ENCODE measurements around the gene RREB1.

RREB1 gene

DNA sequence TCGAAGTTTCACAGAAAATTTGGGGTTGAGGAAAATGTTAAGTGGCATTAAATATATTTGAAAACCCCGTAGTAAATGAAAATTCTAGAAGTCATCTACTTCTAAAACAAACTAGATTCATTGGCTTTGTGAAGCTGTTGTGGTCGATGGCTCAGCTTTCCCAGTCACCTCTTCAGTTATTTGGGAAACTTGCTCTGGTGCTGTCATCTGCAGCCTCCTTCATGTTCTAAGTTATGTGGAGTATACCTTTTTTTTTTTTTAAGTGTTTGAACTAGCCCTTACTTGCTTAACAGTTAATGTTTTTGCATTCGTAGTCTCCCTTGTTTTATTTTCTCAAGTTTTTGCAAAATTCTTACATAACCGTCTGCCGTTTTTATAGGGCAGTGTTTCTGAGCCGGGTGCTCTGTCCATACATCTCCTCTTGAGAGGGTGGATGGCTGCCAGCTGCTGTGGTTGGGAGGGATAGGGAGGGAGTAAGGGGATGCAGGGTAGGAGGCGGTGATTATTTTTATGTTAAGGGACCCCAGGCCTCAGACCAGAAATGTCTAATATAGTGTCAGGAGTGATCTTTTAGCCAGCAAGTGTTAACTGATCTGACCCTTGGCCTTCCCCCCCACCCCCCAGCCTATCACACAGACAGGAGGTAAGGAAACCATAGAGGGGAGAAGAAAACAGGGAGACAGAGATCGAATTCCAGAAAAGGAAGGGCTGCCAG lies 7.1 kb downstream of the RREB1 start:
- DNase-seq (ENCODE audit: low read depth in 1 of 2, low spot score in 1 of 2), result no peak
- peak overlapping the region; percentile 95 for H3K27ac ChIP-seq (replicated peaks)
- no peaks in the 10 kb centered on the region for H3K27me3 ChIP-seq (ENCODE audit: insufficient read depth, poor library complexity, severe bottlenecking)
- H3K4me3 ChIP-seq (replicated peaks; ENCODE audit: insufficient read depth, low read length), result no peak overlapping the region; the same call in 1 of the 2 replicates
- TF ChIP-seq POLR2AphosphoS5 (IDR thresholded peaks at IDR 0.05; ENCODE audit: low read depth), result no peak
- TF ChIP-seq SPI1 (IDR thresholded peaks at IDR 0.05; ENCODE audit: borderline replicate concordance, low read depth), result no peak
- TF ChIP-seq GABPA (IDR thresholded peaks at IDR 0.05; ENCODE audit: low read depth), result no peak
- TF ChIP-seq, protein P1, sequence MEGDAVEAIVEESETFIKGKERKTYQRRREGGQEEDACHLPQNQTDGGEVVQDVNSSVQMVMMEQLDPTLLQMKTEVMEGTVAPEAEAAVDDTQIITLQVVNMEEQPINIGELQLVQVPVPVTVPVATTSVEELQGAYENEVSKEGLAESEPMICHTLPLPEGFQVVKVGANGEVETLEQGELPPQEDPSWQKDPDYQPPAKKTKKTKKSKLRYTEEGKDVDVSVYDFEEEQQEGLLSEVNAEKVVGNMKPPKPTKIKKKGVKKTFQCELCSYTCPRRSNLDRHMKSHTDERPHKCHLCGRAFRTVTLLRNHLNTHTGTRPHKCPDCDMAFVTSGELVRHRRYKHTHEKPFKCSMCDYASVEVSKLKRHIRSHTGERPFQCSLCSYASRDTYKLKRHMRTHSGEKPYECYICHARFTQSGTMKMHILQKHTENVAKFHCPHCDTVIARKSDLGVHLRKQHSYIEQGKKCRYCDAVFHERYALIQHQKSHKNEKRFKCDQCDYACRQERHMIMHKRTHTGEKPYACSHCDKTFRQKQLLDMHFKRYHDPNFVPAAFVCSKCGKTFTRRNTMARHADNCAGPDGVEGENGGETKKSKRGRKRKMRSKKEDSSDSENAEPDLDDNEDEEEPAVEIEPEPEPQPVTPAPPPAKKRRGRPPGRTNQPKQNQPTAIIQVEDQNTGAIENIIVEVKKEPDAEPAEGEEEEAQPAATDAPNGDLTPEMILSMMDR (IDR thresholded peaks at IDR 0.05; ENCODE audit: insufficient read depth, low read length), result no peak
- TF ChIP-seq, protein P2, sequence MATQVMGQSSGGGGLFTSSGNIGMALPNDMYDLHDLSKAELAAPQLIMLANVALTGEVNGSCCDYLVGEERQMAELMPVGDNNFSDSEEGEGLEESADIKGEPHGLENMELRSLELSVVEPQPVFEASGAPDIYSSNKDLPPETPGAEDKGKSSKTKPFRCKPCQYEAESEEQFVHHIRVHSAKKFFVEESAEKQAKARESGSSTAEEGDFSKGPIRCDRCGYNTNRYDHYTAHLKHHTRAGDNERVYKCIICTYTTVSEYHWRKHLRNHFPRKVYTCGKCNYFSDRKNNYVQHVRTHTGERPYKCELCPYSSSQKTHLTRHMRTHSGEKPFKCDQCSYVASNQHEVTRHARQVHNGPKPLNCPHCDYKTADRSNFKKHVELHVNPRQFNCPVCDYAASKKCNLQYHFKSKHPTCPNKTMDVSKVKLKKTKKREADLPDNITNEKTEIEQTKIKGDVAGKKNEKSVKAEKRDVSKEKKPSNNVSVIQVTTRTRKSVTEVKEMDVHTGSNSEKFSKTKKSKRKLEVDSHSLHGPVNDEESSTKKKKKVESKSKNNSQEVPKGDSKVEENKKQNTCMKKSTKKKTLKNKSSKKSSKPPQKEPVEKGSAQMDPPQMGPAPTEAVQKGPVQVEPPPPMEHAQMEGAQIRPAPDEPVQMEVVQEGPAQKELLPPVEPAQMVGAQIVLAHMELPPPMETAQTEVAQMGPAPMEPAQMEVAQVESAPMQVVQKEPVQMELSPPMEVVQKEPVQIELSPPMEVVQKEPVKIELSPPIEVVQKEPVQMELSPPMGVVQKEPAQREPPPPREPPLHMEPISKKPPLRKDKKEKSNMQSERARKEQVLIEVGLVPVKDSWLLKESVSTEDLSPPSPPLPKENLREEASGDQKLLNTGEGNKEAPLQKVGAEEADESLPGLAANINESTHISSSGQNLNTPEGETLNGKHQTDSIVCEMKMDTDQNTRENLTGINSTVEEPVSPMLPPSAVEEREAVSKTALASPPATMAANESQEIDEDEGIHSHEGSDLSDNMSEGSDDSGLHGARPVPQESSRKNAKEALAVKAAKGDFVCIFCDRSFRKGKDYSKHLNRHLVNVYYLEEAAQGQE (IDR thresholded peaks at IDR 0.05; ENCODE audit: insufficient replicate concordance, low read depth), result no peak

DNA sequence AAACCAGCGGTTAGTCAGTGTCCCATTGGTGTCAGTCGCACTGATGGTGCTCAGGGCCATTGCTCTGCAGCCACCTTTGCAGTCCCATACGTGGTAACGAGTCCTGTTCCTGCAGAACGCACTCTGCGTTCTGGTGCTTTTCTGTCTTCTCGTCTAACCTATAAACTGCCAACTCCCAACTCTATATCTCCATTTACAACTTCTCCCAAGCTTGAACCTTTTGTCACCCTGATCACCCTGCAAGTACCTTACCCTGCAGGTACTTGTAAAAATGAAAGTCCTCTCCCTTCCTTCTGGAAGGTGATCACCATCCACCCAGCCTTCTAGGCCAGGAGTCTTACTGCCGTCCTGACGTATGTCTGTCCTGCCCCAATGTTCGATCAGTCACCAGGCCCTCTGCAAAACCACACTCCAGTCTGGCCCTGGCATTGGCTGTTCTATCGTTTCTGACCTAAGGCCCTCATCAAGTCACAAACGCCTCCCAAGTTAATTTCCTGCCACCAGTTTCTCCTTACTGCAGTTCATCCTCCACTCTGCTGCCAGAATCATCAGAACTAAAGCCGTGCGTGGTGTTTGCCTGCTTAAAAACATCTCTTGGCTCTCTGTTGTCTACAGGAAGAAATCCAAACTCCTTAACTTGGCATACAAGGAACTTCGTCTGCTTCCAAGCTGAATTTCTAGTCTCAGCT lies 7.9 kb downstream of the RREB1 start:
- TF ChIP-seq, protein P2 (IDR thresholded peaks at IDR 0.05; ENCODE audit: insufficient replicate concordance, low read depth), result no peak
- TF ChIP-seq, protein P1 (IDR thresholded peaks at IDR 0.05; ENCODE audit: insufficient read depth, low read length), result no peak
- peak; percentile 24; the same call in 1 of the 2 replicates for TF ChIP-seq POLR2AphosphoS5 (IDR thresholded peaks at IDR 0.05; ENCODE audit: low read depth)
- TF ChIP-seq GABPA (IDR thresholded peaks at IDR 0.05; ENCODE audit: low read depth), result no peak
- TF ChIP-seq SPI1 (IDR thresholded peaks at IDR 0.05; ENCODE audit: borderline replicate concordance, low read depth), result no peak
- peak overlapping the region; percentile 30 for H3K27ac ChIP-seq (replicated peaks)
- no peak for DNase-seq (ENCODE audit: low read depth in 1 of 2, low spot score in 1 of 2)
- H3K4me3 ChIP-seq (replicated peaks; ENCODE audit: insufficient read depth, low read length), result no peak overlapping the region
- no peaks in the 10 kb centered on the region for H3K27me3 ChIP-seq (ENCODE audit: insufficient read depth, poor library complexity, severe bottlenecking)

DNA sequence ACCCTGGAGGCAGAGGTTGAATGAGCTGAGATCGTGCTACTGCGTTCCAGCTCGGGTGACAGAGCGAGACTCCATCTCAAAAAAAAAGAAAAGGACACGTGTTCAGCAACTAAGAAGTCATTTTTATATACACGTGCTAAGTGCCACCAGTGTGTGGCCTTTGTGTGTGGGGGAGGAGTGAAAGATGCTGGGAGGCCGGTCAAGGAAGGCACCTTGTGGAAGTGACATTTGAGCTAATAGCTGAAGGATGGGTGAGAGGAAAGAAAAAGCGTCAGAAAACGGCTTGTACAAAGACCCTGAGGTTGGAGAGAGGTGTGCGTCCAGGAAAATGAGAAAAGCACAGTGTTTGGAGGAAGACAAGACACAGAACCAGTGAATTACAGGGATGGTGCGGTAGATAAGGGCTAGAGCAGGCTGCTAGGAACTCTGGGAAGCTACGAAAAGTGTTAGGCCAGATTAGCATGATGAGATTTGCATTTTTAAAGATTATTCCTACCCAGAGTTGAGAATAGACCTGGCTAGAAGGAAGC lies 11.6 kb downstream of the RREB1 start:
- Histone ChIP-seq H3K27ac (replicated peaks) (no peak overlapping the region; the same call in 1 of the 2 replicates), H3K4me3 (replicated peaks; ENCODE audit: insufficient read depth, low read length) (no peak overlapping the region), H3K27me3 (ENCODE audit: insufficient read depth, poor library complexity, severe bottlenecking) (no peaks in the 10 kb centered on the region)
- no peak for DNase-seq (ENCODE audit: low read depth in 1 of 2, low spot score in 1 of 2)
- TF ChIP-seq SPI1 (IDR thresholded peaks at IDR 0.05; ENCODE audit: borderline replicate concordance, low read depth) (no peak), POLR2AphosphoS5 (IDR thresholded peaks at IDR 0.05; ENCODE audit: low read depth) (no peak; the same call in 1 of the 2 replicates), GABPA (IDR thresholded peaks at IDR 0.05; ENCODE audit: low read depth) (no peak)
- TF ChIP-seq, protein P2 (IDR thresholded peaks at IDR 0.05; ENCODE audit: insufficient replicate concordance, low read depth), result no peak
- TF ChIP-seq, protein P1 (IDR thresholded peaks at IDR 0.05; ENCODE audit: insufficient read depth, low read length), result no peak
